Posterior vena cava (tissue), 2 donors: ENCODE measurements around the gene PKP3. TPM values are rescaled to one million over a fixed set of nuclear protein-coding genes. Genes with fewer than 3 reads are reported as not detected.
"Not testable (repeated sequence)": the region's sequence is repeated elsewhere in the genome, so short reads cannot be mapped to it uniquely, and the experiment has no call there.

Source experiments
- DNase-seq: peaks from one replicate; pipeline ENCODE4 v3.0.0-alpha.2; 2020; ENCODE audit warnings: low spot score
- intact Hi-C, 2 donors: fragments of 100-400 bp; cut with DNase I; formaldehyde crosslinking; loops; one replicate each; pipeline versions ENCODE4 v1.14.1 to v1.14.2; 2022 to 2023
- total RNA-seq, 2 donors: library from RNA; stranded (reverse); fragmentation: NEBNext Ultra II Directional; extraction: Animal tissue kit (Norgen Biotek cat#: 25700); gene quantifications; one replicate each; pipeline ENCODE4 v1.2.1, GENCODE V29; 2021
- donor health status: DM: yes; HTN: yes; CAD: no.
- donor health status: DM: yes; HTN: yes; CAD: no.

Gene PKP3
- total RNA-seq, 2 donors from 2014 or later: 0.10 TPM; not detected in 1

- no peak for DNase-seq
- intact Hi-C loops: loop anchor here in 1 of 2 donors (10.0 kb wide), 1 partner anchor 122 kb away; no protein-coding TSS in a partner anchor
These were observed 6.7 kb upstream of the PKP3 start for GRCh38 chr11:387193-387793.

GRCh38 chr11:389369-389768 lies 4.6 kb upstream of the PKP3 start:
- not testable (repeated sequence) for DNase-seq
- intact Hi-C loops: loop anchor here in 1 of 2 donors (10.0 kb wide), 1 partner anchor 125 kb away; no protein-coding TSS in a partner anchor

DNA sequence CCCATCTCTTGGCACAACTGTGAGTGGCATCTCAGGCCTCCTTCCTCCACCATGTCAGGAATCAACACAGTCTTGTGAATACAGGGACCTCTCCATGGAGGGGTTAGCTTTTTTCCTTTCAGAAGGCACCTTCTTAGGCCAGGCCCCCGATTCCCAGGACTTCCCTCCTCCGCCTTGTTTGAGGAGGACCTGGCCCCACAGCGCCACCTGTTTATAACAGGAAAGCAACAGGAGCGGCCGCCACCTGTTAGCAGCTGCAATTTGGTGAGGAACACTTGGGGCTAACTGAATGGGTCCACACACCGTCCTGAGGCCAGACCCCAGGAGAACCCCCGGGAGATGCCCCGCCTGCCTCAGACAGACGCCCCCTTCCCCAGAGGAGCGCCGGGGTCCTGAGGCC lies 3.8 kb upstream of the PKP3 start:
- DNase-seq: no peak
- intact Hi-C loops: no loop called here

DNA sequence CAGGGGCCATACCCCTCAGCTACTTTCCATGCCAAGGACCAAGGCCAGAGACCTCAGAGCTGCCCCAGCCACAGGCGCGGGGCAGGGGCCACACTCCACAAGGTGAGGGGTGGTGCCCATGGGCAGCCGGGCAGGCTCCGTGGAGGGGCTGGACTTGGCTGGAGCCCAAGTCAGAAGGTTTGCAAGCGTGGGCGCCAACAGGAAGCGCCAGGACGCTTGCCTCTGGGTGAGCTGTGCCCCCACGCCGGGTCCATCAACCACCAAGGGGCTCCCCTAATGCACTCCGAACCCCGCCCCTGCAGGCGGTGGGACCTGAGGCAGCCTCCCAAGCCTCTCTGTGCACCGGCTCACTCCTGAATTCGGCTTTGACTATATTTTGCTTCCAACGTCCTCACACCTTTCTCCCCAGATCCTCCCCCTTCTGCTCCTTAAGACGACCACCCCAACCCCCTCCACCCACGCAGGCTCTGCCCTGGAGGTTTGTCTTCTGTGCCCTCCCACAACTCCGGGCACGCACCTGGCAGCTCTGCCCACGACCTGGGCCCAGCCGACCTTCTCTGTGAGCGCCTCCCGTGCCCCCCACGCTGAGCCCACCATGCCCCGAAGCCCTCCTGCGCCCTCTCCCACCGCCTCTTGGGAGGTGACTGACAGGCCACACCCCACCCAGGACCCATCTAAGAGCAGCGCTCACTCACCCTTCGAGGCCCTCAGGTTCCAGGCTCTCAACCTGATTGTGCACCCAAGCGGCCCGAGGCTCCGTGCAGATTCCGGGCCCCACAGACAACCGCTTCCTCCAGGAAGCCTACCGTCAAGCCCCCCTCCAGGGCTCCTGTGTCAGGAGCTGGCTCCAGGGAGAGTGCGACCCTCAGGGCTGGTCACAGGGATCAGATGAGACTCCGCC lies 2.6 kb upstream of the PKP3 start:
- intact Hi-C loops: no loop called here
- no peak for DNase-seq

DNA sequence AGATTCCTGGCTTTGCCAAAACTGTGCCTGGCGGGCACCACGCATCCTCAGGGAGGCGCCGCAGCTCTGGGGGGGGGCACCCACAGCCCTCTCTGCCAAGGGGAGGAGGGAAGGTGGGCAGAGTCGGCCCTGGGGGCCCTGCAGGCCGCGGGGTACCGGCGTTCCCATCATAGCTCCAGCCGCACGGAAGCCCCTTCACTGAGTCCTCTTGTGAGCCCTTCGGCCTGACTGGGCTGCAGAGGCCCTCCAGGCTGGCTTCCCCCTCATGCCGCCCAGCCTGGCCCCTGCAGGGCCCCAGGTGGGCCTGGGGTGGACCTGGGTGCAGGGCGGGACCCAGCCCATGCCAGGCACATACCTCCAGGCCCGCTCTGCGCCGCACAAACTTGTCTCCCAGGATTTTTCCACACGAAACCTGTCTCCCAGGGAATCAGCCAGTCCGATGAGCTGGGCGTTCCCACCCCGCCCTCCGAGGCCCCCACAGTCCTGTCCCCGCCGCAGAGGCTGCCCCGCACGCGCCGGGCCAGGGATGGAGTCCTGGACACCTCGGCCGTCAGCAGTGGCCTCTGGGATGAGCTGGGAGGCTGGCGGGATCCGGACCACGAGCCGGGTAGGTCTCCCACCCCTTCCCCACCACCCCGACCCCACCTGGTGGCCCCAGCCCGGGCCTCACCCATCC lies 1.8 kb upstream of the PKP3 start:
- no peak for DNase-seq
- intact Hi-C loops: no loop called here

- intact Hi-C loops: no loop called here
- DNase-seq: no peak
These were observed 583 bp upstream of the PKP3 start for GRCh38 chr11:393219-394033.

GRCh38 chr11:394858-395655 lies 1.0 kb downstream of the PKP3 start:
- intact Hi-C loops: no loop called here
- no peak for DNase-seq

DNA sequence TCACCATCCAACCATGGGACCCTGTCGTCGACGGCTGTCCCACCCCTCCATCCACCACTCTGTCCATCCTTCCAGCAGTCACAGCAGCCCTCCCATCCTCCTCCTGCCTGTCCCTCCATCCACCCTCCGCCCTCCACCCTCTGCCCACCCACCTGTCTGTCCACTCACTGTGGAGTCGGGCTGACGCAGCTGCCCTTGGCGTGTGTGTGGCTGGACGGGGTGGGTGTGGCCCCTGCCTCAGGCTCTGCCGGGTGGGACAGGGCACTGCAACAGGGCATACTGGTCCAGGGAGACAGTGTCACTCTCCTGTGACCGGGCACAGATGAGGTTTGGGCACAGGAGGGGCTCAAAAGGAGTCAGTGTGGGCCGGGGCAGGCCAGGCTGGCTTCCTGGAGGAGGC lies 1.9 kb downstream of the PKP3 start:
- no peak for DNase-seq
- intact Hi-C loops: no loop called here

- intact Hi-C loops: no loop called here
- DNase-seq: no peak
These were observed 2.5 kb downstream of the PKP3 start for GRCh38 chr11:396511-396947.

DNA sequence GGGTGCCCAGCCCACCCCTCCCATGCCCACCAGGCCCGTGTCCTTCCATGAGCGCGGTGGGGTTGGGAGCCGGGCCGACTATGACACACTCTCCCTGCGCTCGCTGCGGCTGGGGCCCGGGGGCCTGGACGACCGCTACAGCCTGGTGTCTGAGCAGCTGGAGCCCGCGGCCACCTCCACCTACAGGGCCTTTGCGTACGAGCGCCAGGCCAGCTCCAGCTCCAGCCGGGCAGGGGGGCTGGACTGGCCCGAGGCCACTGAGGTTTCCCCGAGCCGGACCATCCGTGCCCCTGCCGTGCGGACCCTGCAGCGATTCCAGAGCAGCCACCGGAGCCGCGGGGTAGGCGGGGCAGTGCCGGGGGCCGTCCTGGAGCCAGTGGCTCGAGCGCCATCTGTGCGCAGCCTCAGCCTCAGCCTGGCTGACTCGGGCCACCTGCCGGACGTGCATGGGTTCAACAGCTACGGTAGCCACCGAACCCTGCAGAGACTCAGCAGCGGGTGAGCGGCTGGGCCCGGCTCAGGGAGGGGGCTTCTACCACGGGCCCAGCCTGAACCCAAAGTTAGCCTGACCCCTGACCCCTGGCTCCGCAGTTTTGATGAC lies 3.0 kb downstream of the PKP3 start:
- peak; percentile 93 for DNase-seq
- intact Hi-C loops: no loop called here

GRCh38 chr11:398826-399225 lies 4.8 kb downstream of the PKP3 start:
- no peak for DNase-seq
- intact Hi-C loops: no loop called here

DNA sequence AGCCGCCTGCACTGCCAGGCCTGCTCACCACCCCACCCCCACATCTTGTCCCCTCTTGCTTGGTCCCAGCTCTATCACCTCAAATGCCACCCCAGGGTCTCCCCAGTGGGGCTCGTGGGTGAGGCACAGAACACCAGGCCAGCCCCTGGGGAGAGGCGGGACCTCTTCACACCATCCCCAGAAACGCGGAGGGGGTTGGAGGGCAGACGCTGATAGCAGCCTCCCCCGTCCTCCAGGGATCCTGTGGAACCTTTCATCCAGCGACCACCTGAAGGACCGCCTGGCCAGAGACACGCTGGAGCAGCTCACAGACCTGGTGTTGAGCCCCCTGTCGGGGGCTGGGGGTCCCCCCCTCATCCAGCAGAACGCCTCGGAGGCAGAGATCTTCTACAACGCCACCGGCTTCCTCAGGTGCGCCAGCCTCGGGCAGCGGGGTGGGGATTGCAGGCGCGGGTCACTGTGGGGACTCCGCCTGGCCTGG lies 5.8 kb downstream of the PKP3 start:
- intact Hi-C loops: no loop called here
- DNase-seq: no peak

- intact Hi-C loops: no loop called here
- DNase-seq: no peak
These were observed 6.3 kb downstream of the PKP3 start for GRCh38 chr11:400241-400689.

DNA sequence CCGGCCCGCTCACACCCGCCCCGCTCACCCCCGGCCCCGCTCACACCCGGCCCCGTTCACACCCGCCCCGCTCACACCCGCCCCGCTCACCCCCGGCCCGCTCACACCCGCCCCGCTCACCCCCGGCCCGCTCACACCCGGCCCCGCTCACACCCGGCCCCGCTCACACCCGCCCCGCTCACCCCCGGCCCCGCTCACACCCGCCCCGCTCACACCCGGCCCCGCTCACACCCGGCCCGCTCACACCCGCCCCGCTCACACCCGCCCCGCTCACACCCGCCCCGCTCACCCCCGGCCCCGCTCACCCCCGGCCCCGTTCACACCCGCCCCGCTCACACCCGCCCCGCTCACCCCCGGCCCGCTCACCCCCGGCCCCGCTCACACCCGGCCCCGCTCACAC lies 7.2 kb downstream of the PKP3 start:
- intact Hi-C loops, DNase-seq: not testable (repeated sequence)

DNA sequence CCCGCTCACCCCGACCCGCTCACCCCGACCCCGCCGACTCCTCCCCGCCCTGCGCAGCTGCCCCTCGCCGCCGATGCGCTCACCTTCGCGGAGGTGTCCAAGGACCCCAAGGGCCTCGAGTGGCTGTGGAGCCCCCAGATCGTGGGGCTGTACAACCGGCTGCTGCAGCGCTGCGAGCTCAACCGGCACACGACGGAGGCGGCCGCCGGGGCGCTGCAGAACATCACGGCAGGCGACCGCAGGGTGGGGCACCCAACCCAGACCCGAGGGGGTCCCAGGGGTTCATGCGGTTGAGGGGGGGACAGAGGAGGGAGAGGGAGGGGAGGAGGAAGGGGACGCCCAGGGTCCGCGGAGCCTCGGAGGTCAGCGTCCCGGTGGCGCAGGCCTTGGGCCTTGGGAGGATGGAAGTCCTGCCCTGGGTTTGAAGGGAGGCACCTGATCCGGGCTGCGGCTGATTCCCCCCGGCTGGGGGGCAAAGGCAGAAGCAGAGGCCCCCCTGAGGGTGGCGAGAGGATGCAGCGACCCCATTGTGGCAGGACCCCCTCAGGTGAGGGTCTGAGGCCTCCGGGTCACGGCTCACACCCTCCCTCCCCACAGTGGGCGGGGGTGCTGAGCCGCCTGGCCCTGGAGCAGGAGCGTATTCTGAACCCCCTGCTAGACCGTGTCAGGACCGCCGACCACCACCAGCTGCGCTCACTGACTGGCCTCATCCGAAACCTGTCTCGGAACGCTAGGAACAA lies 9.2 kb downstream of the PKP3 start:
- intact Hi-C loops: no loop called here
- no peak for DNase-seq

GRCh38 chr11:403761-404431 lies 9.9 kb downstream of the PKP3 start:
- no peak for DNase-seq
- intact Hi-C loops: no loop called here
